MG63 (cell line): ENCODE results near the gene KRCC1. TPM values are rescaled to one million over a fixed set of nuclear protein-coding genes. Genes with fewer than 3 reads are reported as not detected.
"Not testable (repeated sequence)": the region's sequence is repeated elsewhere in the genome, so short reads cannot be mapped to it uniquely, and the experiment has no call there.

ENCODE experiments used
- DNase-seq: peaks from one replicate; pipeline ENCODE4 v3.0.0-alpha.2; 2020
- H3K27me3 ChIP-seq: fragments of 250-450 bp; sonication (Bioruptor Pico); 2 replicates; pipeline ENCODE4 v1.5.1; 2020; ENCODE audit warnings: mild to moderate bottlenecking, moderate library complexity
- H3K36me3 ChIP-seq: fragments of 250-450 bp; sonication (Bioruptor Pico); 2 replicates; pipeline ENCODE4 v1.5.1; 2020; ENCODE audit warnings: mild to moderate bottlenecking, moderate library complexity
- H3K4me3 ChIP-seq: fragments of 250-450 bp; sonication (Bioruptor Pico); 2 replicates; pipeline ENCODE4 v1.5.1; 2020; ENCODE audit warnings: mild to moderate bottlenecking, moderate library complexity
- H3K9me3 ChIP-seq: fragments of 250-450 bp; sonication (Bioruptor Pico); 2 replicates; pipeline ENCODE4 v1.5.1; 2020; ENCODE audit warnings: mild to moderate bottlenecking, moderate library complexity
- total RNA-seq: library from RNA; depleted of rRNA; stranded (reverse); fragments of >200 nt; shearing (Covaris generic); gene quantifications from 2 replicates; pipeline ENCODE4 v1.2.3, GENCODE V29; 2014; ENCODE audit warnings: low replicate concordance; rRNA removed

KRCC1 gene
- total RNA-seq, 1 experiment from 2014 or later, result 23.5 TPM

- H3K27me3 ChIP-seq, H3K36me3 ChIP-seq, H3K9me3 ChIP-seq, DNase-seq, H3K4me3 ChIP-seq: not testable (repeated sequence)
Observed at GRCh38 chr2:87994304-87994850, 61.2 kb downstream of the KRCC1 start.

- not testable (repeated sequence) for H3K9me3 ChIP-seq, H3K36me3 ChIP-seq, H3K4me3 ChIP-seq, DNase-seq, H3K27me3 ChIP-seq
Observed at GRCh38 chr2:87992569-87992968, 63.0 kb downstream of the KRCC1 start.

- H3K9me3 ChIP-seq, H3K36me3 ChIP-seq, H3K27me3 ChIP-seq, H3K4me3 ChIP-seq, DNase-seq: not testable (repeated sequence)
Observed at GRCh38 chr2:87987473-87987872, 68.1 kb downstream of the KRCC1 start.

- H3K27me3 ChIP-seq, H3K36me3 ChIP-seq, H3K9me3 ChIP-seq, DNase-seq, H3K4me3 ChIP-seq: not testable (repeated sequence)
Observed at GRCh38 chr2:87985902-87986301, 69.7 kb downstream of the KRCC1 start.

- not testable (repeated sequence) for H3K4me3 ChIP-seq, DNase-seq, H3K36me3 ChIP-seq, H3K9me3 ChIP-seq, H3K27me3 ChIP-seq
Observed at GRCh38 chr2:87981182-87981581, 74.4 kb downstream of the KRCC1 start.

Other genes with a start within 250 kb of the KRCC1 start
- not detected in 2 replicates for gene RGPD2, start 230.0 kb downstream of the KRCC1 start, total RNA-seq
- gene RNU2-63P, start 39.2 kb downstream of the KRCC1 start, total RNA-seq, result not detected in 2 replicates
- not detected in 2 replicates for gene SMYD1, start 12.0 kb upstream of the KRCC1 start, total RNA-seq
- gene FABP1, start 72.3 kb upstream of the KRCC1 start, total RNA-seq, result not detected in 2 replicates
- 5.9 and 20.0 TPM in 2 replicates for gene THNSL2, start 114.6 kb upstream of the KRCC1 start, total RNA-seq